ENCODE data around the gene ERRFI1.

ERRFI1 gene

DNA sequence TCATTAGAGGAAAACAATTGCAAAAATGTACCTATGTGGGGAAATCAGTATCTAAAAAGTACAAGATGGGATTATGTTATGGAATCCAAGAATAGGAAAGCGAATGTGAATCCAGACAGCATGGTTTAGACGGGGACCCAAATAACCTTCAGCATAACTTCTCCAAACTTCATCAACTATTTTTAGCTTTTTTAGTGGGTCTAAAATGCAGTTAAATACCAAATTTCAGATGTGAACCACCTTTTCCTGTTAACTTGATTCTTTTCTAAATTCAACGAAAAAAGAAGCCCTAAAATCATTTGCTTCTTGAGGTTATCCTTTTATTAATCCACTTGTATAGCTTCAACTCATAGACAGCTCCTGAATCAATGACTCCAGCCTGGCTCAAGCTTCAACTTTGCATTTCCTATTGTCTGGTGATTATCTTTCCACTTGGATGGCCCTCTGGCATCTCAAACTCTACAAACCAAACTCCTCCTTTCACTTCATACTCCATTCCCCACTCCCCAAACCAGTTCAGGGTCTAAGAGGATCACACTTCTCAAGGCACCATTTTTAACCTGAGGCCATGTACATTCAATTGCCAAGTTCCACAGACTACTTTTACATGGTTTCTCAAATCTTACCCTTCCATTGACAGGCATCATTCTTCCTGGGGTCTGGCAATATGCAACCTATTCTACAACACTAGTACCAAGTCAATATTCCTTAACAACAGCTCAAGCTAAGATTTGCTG is 7.4 kb downstream of the ERRFI1 start:
- DNase-seq (ENCODE audit: low read depth), result no peak

DNA sequence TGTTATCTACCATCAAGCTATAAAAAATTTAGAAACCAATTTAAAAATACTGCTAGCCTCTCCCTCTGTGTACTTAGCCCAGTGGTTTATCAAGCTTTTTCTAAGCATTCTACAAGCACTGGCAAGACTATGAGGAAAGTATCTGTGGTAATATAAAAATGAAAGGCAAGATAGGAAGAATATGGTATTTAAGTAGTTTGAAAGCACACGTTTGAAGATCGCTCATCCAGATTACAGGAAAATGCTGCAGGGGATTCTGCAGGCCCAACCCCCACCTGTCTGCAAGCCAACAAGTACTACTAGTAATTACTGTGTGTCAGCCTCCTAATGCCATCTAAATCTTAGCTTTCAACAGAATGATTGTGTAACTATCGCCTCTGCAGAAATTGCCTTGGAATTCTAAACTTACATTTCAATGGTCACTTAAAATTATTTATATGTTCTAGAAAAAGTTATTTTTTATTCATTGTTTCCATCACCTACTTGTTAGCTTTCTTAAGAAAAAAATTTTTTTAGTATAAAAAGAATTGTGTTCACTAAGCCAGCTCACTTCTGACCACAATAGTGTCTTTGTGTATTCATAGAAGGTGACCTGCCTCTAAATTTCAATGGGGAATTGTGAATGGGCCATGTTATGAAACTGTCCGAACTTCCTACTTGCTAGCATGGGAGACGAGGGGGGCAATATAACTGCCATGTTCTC is 8.5 kb downstream of the ERRFI1 start:
- DNase-seq (ENCODE audit: low read depth), result no peak

DNA sequence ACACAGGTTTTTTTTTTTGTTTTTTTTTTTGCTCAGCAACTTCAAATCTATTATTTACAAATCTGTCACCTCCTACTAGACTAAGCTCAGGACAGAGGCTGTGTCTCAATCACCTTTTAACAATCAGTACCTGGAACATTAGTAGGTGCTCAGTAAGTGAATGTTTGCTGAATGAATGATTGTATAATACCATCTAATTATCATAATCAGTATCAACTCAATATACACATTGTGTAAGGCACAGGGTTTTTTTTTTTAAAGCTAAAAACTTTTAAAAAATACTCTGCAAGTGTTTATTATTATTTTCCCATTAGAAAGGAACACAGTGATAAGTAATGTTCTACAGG is 9.2 kb downstream of the ERRFI1 start:
- no peak for DNase-seq (ENCODE audit: low read depth)

DNA sequence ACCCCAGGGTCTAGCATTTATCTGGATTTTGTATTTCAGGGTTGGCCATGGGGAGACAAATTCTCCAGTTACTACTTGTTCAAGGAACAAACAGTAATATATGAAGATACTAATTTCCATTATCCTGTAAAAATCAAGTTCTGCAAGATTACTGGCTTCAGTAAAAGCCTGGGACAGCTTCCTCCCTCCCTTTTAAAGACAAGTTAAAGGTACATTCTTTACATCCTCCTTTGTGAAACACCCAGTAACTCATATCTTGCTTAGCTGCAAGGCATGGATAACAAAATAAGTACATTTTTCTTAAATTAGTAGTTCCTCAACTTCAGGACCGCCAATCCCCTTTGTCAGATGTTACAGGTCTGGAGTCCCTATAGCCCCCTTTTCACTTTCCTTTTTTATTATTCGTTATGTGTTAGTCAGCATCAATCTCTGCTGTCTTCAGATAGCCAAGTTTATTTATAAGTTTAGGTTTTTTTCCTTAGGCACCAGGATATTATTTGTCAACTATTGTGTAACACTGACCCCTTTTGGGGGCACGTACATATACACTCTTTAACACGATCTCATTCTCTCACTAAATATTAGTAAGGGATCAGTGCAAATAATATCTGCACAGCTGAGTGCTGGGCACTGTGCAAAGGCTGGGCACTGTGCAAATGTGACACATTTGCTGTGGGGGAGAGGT is 9.8 kb downstream of the ERRFI1 start:
- no peak for DNase-seq (ENCODE audit: low read depth)

DNA sequence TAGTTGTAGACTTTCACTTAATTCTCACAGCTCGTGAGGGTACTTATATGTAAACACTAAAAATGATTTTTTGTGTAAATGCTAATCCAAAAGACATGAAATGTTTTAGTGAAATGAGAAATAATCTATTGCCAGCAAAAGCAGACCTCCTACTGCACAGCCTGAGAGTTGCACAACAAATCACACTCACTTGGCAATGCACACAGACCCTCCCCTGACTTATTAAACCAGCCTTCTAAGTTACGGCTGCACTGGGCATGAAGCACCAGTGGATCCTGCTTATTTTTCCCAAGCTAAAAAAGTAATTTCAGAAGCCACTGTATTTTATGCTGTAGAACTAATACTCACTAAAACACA is 10.3 kb downstream of the ERRFI1 start:
- DNase-seq (ENCODE audit: low read depth), result no peak

DNA sequence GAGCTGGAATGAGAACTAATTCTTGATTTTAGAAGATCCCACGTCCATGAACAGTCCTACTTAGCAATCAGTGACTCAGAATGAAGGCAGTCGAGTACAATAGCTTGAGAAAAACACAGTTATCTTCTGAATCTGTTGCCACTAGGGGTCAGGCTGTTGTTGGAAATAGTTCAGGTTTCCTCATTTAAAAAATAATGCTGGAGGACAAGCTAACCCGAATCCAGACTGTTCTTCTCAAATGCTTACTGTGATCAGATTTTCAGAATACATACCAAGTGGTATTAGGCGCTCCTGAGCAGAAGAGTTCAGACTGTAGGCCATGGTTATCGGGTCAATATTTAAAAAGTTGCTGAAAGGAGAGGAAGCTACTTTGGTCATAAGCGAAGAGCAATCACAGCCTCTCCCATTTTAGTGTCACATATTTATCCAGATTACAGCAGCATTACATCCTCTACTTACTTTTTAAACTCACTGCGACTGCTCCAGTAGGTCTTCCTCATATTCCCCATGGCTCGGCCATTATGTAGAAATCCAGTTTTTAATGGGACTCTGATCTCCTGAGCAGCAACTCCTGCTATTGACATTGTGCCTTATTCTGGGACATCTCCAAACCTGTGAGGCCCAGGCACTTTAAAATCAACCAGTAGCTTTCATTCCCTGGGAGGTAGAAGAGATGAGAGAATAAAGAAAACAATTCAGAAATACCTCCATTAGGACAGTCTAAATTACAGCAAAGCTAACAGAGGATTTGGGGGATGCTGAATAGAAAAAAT is 10.9 kb downstream of the ERRFI1 start:
- DNase-seq (ENCODE audit: low read depth), result peak; percentile 69

DNA sequence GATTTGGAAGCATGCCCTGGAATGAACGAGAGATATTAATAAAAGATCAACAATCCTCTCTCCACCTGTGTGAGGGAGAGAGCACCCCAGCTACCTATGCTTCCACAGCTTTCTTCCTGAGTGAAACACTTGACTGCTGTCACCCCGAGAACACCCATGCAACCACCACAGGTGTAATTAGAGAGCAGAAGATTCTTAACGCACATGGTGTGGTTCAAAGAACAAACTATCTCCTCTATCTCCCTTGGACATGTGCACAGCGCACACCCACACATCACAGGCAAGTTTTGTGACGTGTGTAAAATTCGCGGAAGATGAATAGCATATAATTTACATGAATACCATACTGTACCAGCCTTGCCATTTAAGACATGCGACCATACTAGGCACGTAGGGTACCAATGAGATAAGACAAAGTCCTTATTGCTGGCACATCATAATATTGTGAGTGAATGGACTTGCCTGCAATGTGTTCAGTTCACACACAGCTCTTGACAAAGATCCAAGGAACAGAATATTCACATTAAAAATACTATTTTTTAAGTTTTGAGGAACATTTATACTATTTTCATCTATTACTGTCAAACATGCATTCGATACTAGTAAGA is 11.6 kb downstream of the ERRFI1 start:
- DNase-seq (ENCODE audit: low read depth), result no peak

DNA sequence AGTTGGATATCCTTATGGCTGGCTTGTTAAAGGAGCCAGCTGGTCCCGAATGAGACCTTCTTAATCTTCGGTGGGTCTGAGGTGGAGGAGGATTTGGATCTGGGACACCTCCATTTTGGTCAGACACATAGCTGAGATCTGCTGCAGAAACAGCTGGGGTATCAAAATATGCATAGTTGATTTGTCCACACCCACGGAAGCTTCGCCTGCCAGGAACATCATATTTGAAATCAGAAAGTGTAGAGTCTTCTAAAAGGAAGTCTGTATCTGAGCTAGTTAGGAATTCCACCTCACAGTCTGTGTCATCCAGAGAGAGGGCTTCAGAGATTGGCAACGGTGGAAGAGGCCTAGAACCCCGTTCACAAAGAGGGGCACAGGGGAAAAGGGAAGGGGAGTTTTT is 12.3 kb downstream of the ERRFI1 start:
- no peak for DNase-seq (ENCODE audit: low read depth)

DNA sequence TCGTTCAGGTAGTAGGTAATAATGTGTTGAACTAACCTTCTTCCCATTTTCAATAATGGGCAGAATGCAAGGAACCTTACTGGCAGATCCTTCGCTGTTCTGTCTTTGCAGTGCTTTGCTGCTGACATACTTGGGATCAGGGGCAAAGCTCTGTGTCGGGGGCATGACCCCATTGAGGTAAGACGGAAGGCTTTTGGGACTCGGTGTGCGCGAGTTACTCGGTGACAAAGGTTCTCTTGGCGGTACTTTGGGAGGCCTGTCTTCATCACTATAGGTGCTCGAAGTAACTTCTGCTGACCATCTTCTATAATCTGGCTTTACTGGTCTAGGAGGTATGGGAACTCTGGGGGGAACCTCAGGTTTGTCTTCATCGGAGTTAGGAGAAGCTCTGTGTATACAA is 12.7 kb downstream of the ERRFI1 start:
- no peak for DNase-seq (ENCODE audit: low read depth)

DNA sequence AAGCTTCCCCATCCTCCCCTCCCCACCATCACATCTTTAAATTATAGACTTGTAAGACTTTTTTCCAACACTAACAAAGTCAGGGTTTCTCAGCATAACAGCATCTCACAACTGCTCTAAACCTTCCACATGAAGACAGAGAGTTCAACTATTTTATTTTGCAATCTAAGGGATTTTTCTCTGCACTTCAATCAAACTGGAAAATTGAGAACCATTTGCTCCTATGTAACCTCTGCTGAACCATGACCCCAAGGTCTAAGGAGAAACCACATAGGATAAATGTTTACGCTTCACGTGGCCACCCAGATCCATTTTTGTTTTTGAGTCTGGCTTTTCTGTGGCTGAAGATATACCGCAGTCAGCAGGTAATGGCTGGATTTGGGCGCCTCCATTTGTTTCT is 13.2 kb downstream of the ERRFI1 start:
- DNase-seq (ENCODE audit: low read depth), result no peak

DNA sequence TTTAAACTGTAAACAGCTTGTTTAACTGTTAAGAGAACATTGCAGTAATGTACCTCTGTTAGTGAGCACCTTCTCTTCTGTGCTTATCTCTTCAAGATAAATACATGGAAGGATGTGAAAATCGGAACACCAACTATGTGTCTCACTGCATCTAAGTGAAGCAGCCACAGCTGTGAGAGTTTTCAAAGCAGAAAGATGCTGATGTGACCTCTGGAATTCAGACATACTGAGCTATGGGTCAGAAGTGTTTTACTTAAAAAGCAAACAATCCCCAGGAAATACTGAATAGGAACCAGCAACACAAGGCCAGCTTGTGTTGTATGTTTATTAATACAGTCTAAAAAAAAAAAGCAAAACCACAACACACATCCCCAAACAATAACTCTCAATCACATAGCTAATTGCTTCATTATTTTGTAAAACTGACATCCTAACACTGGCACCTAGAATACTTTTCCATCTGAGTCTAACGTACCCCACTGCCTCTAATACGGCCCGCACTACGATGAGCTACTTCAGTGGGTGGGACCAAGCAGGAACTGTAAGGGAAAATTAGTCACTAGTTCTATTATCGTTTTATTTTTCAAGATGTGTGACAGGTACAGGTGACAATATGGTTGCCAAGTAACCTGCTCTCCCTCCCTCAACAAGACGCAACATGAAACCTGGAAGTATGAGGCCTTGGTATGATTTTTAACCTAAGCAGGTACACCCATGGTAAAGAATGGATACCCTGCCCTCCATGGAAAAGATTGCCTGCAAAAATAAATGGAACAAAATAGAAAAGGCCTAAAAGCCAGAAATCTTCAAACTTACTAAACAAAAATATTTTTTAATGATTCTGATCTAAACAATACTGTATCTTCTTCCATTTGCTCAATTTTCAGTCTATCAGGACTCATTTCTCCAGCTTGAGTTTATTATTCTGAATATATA is 13.9 kb downstream of the ERRFI1 start:
- no peak for DNase-seq (ENCODE audit: low read depth)

DNA sequence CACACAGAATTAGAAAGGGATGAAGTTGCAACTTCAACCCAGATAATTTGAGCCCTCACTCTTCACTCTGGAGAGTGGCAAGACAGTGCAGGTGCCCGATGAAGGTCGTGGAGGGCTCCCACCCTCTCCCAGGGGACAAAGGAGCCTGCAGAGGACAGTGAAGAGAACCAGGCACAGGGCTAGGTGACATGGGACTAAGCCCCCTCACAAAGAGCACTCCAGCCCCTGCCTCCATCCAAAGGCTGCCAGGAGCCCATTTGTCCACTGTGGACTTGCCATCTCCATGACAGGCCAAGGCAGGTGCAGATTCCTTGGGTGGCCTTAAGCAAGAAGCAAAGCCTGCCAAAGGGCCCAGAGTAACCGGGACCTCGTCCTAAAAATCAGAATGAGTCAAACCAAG is 15.1 kb downstream of the ERRFI1 start:
- DNase-seq (ENCODE audit: low read depth), result no peak

DNA sequence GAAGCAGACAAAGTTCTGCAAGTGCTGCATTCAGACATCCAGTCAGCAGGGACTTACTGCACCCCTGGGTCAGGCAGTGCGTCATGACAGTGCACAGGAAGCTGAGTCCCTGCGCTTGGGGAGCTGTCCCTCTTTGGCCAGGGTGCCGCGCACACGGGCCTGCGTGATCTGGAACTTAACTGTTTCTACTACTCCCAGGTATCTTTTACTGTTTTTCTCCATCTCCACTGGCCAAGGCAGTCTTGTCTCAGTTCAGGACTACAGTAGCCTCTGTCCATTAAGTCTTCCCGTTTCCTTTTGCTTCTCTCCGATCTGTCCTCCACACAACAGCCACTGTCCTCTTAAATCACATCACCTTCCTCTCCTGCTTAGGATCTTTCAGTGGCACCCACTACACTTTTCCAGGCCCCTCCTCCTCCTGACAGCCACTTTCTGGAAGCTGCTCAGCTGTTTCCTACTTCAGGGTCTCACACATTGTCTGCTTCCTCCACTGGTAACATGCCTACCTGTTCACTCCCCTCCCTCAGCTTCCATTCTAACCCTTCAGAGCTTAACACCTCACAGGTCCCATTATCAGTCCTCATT is 15.9 kb downstream of the ERRFI1 start:
- DNase-seq (ENCODE audit: low read depth), result no peak

DNA sequence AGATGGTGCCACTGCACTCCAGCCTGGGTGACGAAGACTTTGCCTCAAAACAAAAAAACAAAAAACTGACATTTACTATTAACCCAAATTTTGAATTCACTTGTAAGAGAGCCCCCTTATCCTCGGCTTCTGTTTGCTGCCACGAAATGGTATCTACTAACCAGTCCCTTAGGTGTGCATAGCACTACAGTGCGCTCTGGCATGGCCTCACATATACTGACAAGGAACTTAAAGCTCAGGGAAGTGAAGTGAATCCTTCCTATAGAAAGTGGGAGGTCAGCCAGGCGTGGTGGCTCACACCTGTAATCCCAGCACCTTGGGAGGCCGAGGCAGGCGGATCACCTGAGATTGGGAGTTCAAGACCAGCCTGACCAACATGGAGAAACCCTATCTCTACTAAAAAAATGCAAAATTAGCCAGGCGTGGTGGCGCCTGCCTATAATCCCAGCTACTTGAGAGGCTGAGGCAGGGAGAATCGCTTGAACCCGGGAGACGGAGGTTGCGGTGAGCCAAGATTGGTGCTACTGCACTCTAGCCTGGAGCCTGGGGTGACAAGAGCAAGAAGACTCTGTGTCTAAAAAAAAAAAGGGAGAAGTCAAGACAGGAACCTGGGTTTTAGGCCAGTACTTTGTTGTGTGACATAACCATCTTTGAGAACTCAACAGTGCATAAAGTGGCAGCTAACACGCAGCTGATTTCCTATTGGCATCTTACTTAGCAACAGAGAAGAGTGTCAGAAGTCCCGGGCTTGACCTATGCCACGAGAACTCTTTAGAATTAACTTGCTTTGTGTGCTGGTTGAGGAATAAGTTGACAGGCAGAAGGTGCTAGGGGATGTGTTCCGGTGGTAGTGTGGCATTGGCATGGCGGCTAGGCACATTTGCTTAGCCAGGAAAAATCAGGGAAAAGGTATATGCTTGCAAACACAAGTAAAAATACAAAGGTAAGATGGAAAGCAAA is 16.8 kb downstream of the ERRFI1 start:
- no peak for DNase-seq (ENCODE audit: low read depth)

DNA sequence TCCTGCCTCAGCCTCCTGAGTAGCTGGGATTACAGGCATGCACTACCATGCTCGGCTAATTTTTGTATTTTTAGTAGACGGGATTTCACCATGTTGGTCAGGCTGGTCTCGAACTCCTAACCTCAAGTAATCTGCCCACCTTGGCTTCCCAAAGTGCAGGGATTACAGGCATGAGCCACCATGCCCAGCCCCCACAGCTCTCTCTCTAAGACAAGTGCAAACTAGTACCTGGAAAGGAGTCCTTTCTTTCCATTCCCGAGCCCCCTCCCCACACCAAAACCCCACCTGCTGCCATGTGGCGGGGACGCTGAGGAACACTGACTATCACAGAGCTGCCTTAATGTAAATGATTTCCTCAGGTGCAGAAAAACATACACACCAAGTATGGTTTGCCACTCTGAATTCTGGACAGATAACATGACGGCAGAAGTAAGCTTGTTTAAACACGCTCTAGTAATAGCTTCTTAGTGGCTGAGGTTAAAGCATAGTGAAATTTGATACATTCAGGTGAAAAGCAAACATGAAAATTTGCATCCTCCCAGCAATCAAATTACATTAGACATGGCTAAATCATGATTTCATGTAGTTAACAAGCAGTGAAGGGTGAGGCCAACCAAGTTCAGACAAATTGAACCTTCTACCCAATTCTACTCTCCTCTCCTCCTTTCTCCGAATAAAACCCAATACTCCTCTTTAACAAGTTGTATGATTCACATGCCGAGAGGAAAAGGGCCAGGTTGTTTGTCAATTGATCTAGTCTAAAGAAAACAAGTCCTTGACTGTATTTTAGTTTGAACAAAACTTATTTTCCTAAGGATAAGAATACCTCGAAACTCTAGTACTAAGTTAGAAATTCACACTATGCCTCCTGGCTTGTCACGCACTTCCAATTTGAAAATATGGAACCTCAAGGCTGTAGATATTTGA is 19.8 kb downstream of the ERRFI1 start:
- no peak for DNase-seq (ENCODE audit: low read depth)

DNA sequence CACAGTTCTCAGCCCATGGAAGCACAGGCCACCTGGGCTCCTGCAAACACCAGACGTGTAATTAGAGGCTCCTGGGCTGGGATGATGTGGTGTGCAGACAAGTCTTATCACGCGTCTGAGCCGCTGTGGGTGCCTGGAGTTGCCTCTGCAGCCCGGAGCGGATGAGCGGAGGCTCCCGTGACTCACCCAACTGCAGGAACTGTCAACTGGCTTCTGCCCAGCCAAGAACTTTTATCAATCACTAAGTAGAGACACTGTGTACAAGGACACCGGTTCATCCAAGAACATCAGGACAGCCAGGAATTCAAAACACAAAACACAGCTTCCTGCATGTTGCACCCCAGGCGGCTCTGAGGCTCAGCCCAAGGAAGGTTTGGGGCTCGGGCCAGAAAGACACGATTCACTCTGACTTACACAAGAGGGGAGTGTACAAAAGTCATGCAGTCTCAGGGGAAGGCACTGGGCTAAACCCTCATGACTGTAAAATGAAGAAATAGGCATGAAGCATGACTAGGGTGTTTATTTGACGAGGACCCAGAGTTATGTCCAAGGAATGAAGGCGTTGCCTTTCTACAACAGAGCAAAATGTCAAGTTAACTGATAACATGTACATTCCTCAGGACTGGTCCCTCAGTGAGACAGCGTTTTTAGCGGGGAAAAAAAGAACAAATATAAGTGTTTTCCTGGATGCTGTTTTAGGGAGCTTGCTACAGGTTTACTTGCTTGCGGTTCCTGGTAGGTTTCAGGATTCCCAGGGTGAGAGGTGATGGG is 21.1 kb downstream of the ERRFI1 start:
- DNase-seq (ENCODE audit: low read depth), result peak; percentile 80

DNA sequence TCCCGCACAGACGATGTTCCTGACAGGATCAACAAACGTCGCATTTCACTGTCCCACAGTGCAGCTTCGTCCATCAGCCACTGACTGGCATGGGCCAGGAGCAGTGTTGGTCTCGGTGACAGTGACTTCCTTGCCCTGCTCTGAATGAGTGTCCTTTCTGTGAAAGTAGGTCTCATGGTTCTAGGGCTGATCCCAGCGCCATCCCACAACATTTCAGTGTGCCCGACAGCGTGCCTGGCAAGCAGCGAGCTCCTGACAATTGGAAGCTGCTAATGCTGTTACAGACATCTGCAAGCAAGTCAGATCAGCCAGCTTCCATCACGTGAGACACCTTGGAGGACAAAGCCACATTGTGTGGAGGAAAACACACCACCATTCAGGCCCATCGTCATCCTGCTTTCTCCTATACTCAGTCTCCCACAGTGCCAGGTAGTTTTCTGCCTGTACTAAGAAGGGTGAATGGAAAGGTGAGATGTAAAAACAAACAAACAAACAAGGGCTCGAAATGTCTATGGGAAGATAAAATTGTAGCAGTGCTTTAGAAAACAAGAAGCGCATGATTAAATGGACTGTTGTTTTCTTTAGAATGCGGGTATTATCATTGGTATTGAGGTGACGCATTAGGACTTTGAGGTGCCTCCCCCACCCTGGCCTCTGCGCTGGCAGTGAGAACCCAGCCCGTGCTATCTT is 21.9 kb downstream of the ERRFI1 start:
- DNase-seq (ENCODE audit: low read depth), result no peak
